ENCODE measurements around the gene MLLT1.

- no peak for TF ChIP-seq POLR2A (IDR thresholded peaks at IDR 0.05; ENCODE audit: extremely low read depth, insufficient read length)
- TF ChIP-seq, protein P1, sequence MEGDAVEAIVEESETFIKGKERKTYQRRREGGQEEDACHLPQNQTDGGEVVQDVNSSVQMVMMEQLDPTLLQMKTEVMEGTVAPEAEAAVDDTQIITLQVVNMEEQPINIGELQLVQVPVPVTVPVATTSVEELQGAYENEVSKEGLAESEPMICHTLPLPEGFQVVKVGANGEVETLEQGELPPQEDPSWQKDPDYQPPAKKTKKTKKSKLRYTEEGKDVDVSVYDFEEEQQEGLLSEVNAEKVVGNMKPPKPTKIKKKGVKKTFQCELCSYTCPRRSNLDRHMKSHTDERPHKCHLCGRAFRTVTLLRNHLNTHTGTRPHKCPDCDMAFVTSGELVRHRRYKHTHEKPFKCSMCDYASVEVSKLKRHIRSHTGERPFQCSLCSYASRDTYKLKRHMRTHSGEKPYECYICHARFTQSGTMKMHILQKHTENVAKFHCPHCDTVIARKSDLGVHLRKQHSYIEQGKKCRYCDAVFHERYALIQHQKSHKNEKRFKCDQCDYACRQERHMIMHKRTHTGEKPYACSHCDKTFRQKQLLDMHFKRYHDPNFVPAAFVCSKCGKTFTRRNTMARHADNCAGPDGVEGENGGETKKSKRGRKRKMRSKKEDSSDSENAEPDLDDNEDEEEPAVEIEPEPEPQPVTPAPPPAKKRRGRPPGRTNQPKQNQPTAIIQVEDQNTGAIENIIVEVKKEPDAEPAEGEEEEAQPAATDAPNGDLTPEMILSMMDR (IDR thresholded peaks at IDR 0.05; ENCODE audit: low read depth, low read length), result no peak
- no peak for TF ChIP-seq MAX (IDR thresholded peaks at IDR 0.05; ENCODE audit: low read depth, low read length)
These were observed 64.0 kb downstream of the MLLT1 start for GRCh38 chr19:6215701-6216235.
